Measurements from ENCODE around the gene EEF1G. TPM values are rescaled to one million over a fixed set of nuclear protein-coding genes. Genes with fewer than 3 reads are reported as not detected.
"Not testable (repeated sequence)": the region's sequence is repeated elsewhere in the genome, so short reads cannot be mapped to it uniquely, and the experiment has no call there.

The EEF1G gene
- total RNA-seq, 2 experiments from 2014 or later: 1,925 to 1,979 TPM

DNA sequence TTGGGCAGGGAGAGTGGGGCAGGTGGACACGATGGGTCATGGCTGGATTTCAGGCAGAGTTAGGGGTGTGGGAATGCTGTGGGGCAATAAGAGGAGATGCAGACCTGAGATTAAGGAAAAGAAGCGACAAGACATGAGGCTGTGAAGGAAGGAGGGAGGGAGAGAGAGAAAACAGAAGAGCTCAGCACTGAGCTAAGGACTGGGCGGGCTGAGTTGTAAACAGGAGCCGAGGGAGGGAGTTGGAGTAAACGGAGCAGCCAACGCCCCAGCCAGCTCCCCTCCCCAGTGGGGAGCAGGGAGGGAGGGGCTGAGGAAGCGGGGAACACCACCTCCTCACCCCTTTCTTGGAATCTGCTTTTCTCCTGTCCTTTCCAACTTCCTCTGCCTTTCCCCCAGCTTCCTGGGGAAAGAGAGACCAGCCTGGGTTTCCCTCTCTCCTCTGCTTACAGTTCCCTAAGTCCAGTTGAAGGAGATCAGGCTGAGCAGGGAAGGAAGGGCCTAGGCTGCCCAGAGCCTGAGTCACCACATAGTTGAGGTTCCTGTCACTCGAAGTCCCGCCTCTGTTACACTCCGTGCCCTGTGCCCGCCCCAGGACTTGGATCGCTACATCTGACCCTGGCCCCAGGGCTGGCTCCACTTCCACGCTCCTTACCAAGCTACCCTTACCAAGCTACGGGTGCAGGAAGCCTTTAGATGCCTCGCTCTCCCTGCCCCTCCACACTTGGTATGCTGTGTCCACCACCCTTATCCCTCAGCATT, 20.4 kb downstream of the EEF1G start:
- ChIA-PET POLR2A (interaction anchor here (0.7 to 14.2 kb wide), 9 partner anchors 8 to 302 kb away, joined by 3 to 156 read pairs (median 5); partner anchors contain the start of genes BSCL2, C11orf98, CSKMT and EEF1G), CTCF (interaction anchor here (1.0 to 8.1 kb wide), 5 partner anchors 10 to 158 kb away, joined by 4 to 97 read pairs (median 4); no protein-coding TSS in a partner anchor)
- Mint-ChIP-seq H3K27me3 (no peaks in the 10 kb centered on the region), H3K36me3 (ENCODE audit: low read depth) (peaks cover 20% of the 10 kb centered on the region), H3K4me3 (no peak overlapping the region), H3K27ac (peak overlapping the region; percentile 85), H3K9me3 (no peaks in the 10 kb centered on the region), H3K4me1 (ENCODE audit: low read depth) (peaks cover 78% of the 10 kb centered on the region)
- intact Hi-C loops (cut with micrococcal nuclease): no loop called here
- no peak for TF ChIP-seq CTCF (IDR thresholded peaks at IDR 0.05)
- peak; percentile 6 for ATAC-seq
- peak; percentile 54 for DNase-seq

DNA sequence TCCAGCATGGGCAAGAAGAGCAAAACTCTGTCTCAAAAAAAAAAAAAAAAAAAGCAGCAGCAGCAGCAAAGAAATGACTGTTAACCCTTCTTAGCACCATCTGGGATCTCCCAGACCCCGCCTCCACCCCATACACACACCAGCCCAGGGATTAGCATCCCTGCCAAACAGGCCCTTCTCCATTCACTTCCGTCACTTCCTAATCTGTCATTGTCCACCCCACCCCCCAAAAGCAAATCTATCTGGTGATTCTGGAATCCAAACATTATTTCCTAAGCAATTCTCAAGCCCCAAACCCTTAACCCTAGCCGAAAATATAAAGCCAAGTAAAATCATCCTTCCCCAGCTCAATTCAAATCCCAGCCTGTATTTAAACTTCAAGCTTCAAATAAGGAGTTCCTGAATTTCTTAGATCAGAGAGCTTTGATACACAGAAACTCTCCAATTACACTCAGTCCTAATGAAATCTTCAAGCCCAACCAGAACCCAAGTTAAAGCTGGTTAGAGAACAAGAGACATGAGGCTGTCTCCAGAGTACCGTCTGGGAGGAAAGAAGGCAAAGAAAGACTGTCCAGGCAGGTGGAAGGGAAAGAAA, 21.1 kb downstream of the EEF1G start:
- peaks cover 16% of the 10 kb centered on the region for H3K36me3 Mint-ChIP-seq (ENCODE audit: low read depth)

GRCh38 chr11:62550478-62550877, 23.2 kb downstream of the EEF1G start:
- intact Hi-C loops (cut with micrococcal nuclease); H3K27me3 Mint-ChIP-seq; H3K4me3 Mint-ChIP-seq; DNase-seq; H3K27ac Mint-ChIP-seq; ATAC-seq; H3K9me3 Mint-ChIP-seq: not testable (repeated sequence)
- ChIA-PET POLR2A (interaction anchor here (0.5 to 14.2 kb wide), 5 partner anchors 10 to 122 kb away, joined by 3 to 156 read pairs (median 3); partner anchors contain the start of genes EEF1G, LBHD1, TUT1 and UQCC3), CTCF (interaction anchor here (1.7 to 8.1 kb wide), 4 partner anchors 7 to 155 kb away, joined by 10 to 97 read pairs (median 36); no protein-coding TSS in a partner anchor)
- Mint-ChIP-seq H3K36me3 (ENCODE audit: low read depth) (peaks cover 13% of the 10 kb centered on the region), H3K4me1 (ENCODE audit: low read depth) (peaks cover 74% of the 10 kb centered on the region)

More for the DNA sequence above, 21.1 kb downstream of the EEF1G start:
- TF ChIP-seq CTCF (IDR thresholded peaks at IDR 0.05): no peak
- Mint-ChIP-seq H3K4me3 (no peak overlapping the region), H3K4me1 (ENCODE audit: low read depth) (peaks cover 83% of the 10 kb centered on the region), H3K27ac (peak overlapping the region; percentile 85), H3K27me3 (peaks cover under 1% of the 10 kb centered on the region), H3K9me3 (no peaks in the 10 kb centered on the region)
- CTCF ChIA-PET: interaction anchor here (1.0 to 8.1 kb wide), 7 partner anchors 9 to 157 kb away, joined by 3 to 97 read pairs (median 4); no protein-coding TSS in a partner anchor
- intact Hi-C loops (cut with micrococcal nuclease): no loop called here
- POLR2A ChIA-PET: interaction anchor here (0.6 to 14.2 kb wide), 11 partner anchors 10 to 289 kb away, joined by 3 to 156 read pairs (median 4); partner anchors contain the start of genes BSCL2, C11orf98, CSKMT and EEF1G
- ATAC-seq (no peak), DNase-seq (no peak)

DNA sequence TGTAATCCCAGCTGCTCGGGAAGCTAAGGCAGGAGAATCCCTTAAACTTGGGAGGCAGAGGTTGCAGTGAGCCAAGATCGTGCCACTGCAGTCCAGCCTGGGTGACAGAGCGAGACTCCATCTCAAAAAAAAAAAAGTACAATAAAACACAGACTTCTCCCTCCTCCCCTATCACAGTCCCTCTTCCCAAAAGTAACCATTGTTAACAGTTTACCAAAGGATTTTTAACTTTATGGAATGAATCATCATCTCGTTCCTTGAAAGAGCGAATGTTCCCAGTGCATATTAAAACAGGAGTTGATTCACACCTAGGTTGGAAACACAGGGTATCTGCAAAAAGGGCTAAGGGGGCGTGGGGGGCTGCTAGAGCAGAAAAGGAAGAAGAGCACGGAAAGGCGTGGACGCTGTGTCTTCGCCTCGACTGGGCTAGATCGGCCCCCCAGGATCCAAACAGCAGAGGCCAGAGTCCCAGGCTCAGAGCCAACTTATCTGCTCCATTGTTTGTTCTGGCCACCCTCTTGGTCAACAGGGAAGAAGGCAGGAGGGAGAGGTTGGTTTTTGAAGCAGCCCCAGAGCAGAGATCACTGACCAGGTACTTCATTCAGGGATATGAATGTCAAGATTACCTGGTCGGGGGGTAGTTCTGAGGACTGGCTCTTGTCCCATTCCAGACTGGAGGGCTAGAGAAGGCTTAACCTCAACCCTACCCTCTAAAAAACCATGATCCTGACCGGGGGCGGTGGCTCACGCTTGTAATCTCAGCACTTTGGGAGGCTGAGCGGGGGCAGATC, 25.0 kb downstream of the EEF1G start:
- Mint-ChIP-seq H3K36me3 (ENCODE audit: low read depth) (no peaks in the 10 kb centered on the region), H3K4me1 (ENCODE audit: low read depth) (peaks cover 73% of the 10 kb centered on the region), H3K27ac (no peak overlapping the region), H3K9me3 (no peaks in the 10 kb centered on the region), H3K4me3 (no peak overlapping the region), H3K27me3 (peaks cover 3% of the 10 kb centered on the region)
- ChIA-PET CTCF (interaction anchor here (0.9 to 8.1 kb wide), 4 partner anchors 9 to 124 kb away, joined by 3 to 61 read pairs (median 4); no protein-coding TSS in a partner anchor), POLR2A (no interaction called here)
- no peak for ATAC-seq
- intact Hi-C loops (cut with micrococcal nuclease): no loop called here
- no peak for DNase-seq
- TF ChIP-seq CTCF (IDR thresholded peaks at IDR 0.05): no peak

- Mint-ChIP-seq H3K4me1 (ENCODE audit: low read depth) (peaks cover 73% of the 10 kb centered on the region), H3K4me3 (peak overlapping the region; percentile 68), H3K9me3 (no peaks in the 10 kb centered on the region), H3K36me3 (ENCODE audit: low read depth) (no peaks in the 10 kb centered on the region), H3K27ac (no peak overlapping the region), H3K27me3 (peaks cover 3% of the 10 kb centered on the region)
- DNase-seq: no peak
- TF ChIP-seq CTCF (IDR thresholded peaks at IDR 0.05): no peak
- intact Hi-C loops (cut with micrococcal nuclease): no loop called here
- ChIA-PET POLR2A (no interaction called here), CTCF (interaction anchor here (1.0 to 1.2 kb wide), 2 partner anchors 10 to 25 kb away, joined by 3 to 5 read pairs; no protein-coding TSS in a partner anchor)
- ATAC-seq: no peak
Observed at GRCh38 chr11:62547691-62548281, 25.9 kb downstream of the EEF1G start.
